Spleen (tissue), 11 donors: ENCODE measurements around the gene ZNF414. TPM values are rescaled to one million over a fixed set of nuclear protein-coding genes. Genes with fewer than 3 reads are reported as not detected.

Experiments
- DNase-seq: peaks from one replicate; pipeline ENCODE4 v3.0.0-alpha.2; 2020
- H3K27ac ChIP-seq, 8 donors: fragments of 200-600 bp; sonication (generic) in 7 of 8; 1 replicate in 4 of 8; 2 replicates in 4 of 8; pipeline versions ENCODE4 v1.5.0 to v1.8.0; 2016 to 2021; ENCODE audit warnings: inconsistent platforms in 4 of 8, mild to moderate bottlenecking in 4 of 8, moderate library complexity in 1 of 8
- H3K27me3 ChIP-seq, 7 donors: fragments of 200-600 bp; sonication (generic) in 6 of 7; replicated peaks in 1 of 7; 1 replicate in 4 of 7; 2 replicates in 3 of 7; pipeline versions ENCODE4 v1.5.0 to v1.8.0; 2016 to 2021; ENCODE audit warnings: inconsistent platforms in 3 of 7, mild to moderate bottlenecking in 1 of 7
- H3K36me3 ChIP-seq, 6 donors: fragments of 200-600 bp; sonication (generic) in 5 of 6; 1 replicate in 4 of 6; 2 replicates in 2 of 6; pipeline versions ENCODE4 v1.5.0 to v1.8.0; 2016 to 2021; ENCODE audit warnings: inconsistent platforms in 2 of 6
- H3K4me1 ChIP-seq, 6 donors: fragments of 200-600 bp; sonication (generic) in 5 of 6; 1 replicate in 3 of 6; 2 replicates in 3 of 6; pipeline versions ENCODE4 v1.5.0 to v1.8.0; 2016 to 2021; ENCODE audit warnings: inconsistent platforms in 3 of 6
- H3K4me3 ChIP-seq, 8 donors: fragments of 200-600 bp; sonication (generic) in 7 of 8; 1 replicate in 4 of 8; 2 replicates in 4 of 8; pipeline versions ENCODE4 v1.5.0 to v1.8.0; 2016 to 2021; ENCODE audit warnings: inconsistent platforms in 4 of 8, mild to moderate bottlenecking in 4 of 8, moderate library complexity in 2 of 8
- H3K9me3 ChIP-seq, 8 donors: fragments of 200-600 bp; sonication (generic) in 7 of 8; 1 replicate in 4 of 8; 2 replicates in 4 of 8; pipeline versions ENCODE4 v1.5.0 to v1.8.0; 2016 to 2021; ENCODE audit warnings: inconsistent platforms in 4 of 8
- POLR2A ChIP-seq, 3 donors: fragments of 450-650 bp; IDR thresholded peaks; one replicate each; pipeline ENCODE4 v1.5.1; 2017; ENCODE audit warnings: antibody characterized with exemption in 3 of 3, mild to moderate bottlenecking in 1 of 3
- POLR2AphosphoS5 ChIP-seq, 3 donors: sonication (generic); formaldehyde crosslinking; IDR thresholded peaks; one replicate each; pipeline ENCODE4 v1.5.1; 2017; ENCODE audit warnings: antibody characterized with exemption in 3 of 3
- WGBS, 5 donors: extraction: QIAGEN DNeasy Blood & Tissue Kit in 3 of 5; methylation state at CpG; one replicate each; pipeline versions ENCODE4 v1.1.5 to v1.1.7; 2013 to 2018; 5-methylcytosine and 5-hydroxymethylcytosine counted together
- intact Hi-C: fragments of 100-400 bp; cut with DNase I; formaldehyde crosslinking; loops from one replicate; pipeline ENCODE4 v1.15.0; 2023; ENCODE audit warnings: low total_unique reads
- polyA plus RNA-seq, 3 donors: library from polyadenylated mRNA; stranded (reverse); fragments of 200-250 nt; gene quantifications; one replicate each; pipeline ENCODE4 v1.2.1, GENCODE V29; 2013
- total RNA-seq, 7 donors: library from RNA; depleted of rRNA in 3 of 7; stranded (reverse); fragments of >200 nt in 3 of 7; fragmentation: NEBNext Ultra II Directional in 4 of 7; extraction: Animal tissue kit (Norgen Biotek cat#: 25700) in 4 of 7; gene quantifications; one replicate each; pipeline versions ENCODE4 v1.1.0 to v1.2.1, GENCODE V29; 2016 to 2021
- TF ChIP-seq, protein P1 (sequence below), 11 experiments: fragments of 200-600 bp in 7 of 11; fragments of 450-650 bp in 4 of 11; sonication (generic) in 4 of 11; IDR thresholded peaks in 8 of 11; conservative IDR thresholded peaks in 3 of 11; 1 replicate in 7 of 11; 2 replicates in 4 of 11; pipeline versions ENCODE4 v1.4.0 to v1.8.0; 2016 to 2021; ENCODE audit warnings: antibody characterized with exemption in 11 of 11, inconsistent platforms in 4 of 11, mild to moderate bottlenecking in 1 of 11
- donor health status: healthy with polysubstance abuse.
- donor health status: DM: no; HTN: no; CAD: no; lungs with moderate emphysema.
- donor health status: DM: no; HTN: no; CAD: no.
- donor health status: Bipolar disorder and iron deficiency.
- donor health status: healthy.
- donor health status: DM: no; HTN: no; CAD: no.
- donor health status: DM: yes; HTN: yes; CAD: no.

The ZNF414 gene
- total and polyA plus RNA-seq, 10 donors = 12.0 to 31.7 (median 23.8) TPM

DNA sequence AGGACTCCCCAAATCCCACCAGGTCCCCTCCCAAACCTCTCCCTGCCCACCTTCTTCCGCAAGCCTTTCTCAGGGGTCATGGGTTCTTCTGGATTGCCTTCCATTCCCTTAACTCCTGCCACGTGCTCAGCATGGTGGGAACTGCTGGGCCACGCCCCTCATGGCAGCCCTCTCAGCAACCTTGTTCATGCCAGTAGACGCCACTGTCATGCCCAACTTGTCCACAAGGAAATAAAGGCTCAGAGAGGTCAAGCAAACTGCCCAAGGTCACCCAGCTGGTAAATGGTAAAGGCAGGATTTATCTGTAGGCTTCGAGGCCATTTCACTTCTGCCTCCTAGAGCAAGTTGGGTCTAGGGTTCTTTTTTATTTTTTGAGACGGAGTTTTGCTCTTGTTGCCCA, 22.4 kb downstream of the ZNF414 start:
- TF ChIP-seq POLR2A (IDR thresholded peaks at IDR 0.05) = no peak
- TF ChIP-seq, protein P1, sequence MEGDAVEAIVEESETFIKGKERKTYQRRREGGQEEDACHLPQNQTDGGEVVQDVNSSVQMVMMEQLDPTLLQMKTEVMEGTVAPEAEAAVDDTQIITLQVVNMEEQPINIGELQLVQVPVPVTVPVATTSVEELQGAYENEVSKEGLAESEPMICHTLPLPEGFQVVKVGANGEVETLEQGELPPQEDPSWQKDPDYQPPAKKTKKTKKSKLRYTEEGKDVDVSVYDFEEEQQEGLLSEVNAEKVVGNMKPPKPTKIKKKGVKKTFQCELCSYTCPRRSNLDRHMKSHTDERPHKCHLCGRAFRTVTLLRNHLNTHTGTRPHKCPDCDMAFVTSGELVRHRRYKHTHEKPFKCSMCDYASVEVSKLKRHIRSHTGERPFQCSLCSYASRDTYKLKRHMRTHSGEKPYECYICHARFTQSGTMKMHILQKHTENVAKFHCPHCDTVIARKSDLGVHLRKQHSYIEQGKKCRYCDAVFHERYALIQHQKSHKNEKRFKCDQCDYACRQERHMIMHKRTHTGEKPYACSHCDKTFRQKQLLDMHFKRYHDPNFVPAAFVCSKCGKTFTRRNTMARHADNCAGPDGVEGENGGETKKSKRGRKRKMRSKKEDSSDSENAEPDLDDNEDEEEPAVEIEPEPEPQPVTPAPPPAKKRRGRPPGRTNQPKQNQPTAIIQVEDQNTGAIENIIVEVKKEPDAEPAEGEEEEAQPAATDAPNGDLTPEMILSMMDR (IDR thresholded peaks at IDR 0.05 in 8 of 11, conservative IDR thresholded peaks at IDR 0.05 in 3 of 11) = peak in 4 of 11 experiments; percentile 14 to 41 (median 24)
- peak in 2 of 3 donors; percentile 9 to 39 for TF ChIP-seq POLR2AphosphoS5 (IDR thresholded peaks at IDR 0.05)
- peaks cover 5 to 91% (median 37%) of the 10 kb centered on the region in 6 donors for H3K4me1 ChIP-seq
- 71 to 77% (median 74%) methylated on average over 6 of the region's 6 CpGs for WGBS, 5 donors

DNA sequence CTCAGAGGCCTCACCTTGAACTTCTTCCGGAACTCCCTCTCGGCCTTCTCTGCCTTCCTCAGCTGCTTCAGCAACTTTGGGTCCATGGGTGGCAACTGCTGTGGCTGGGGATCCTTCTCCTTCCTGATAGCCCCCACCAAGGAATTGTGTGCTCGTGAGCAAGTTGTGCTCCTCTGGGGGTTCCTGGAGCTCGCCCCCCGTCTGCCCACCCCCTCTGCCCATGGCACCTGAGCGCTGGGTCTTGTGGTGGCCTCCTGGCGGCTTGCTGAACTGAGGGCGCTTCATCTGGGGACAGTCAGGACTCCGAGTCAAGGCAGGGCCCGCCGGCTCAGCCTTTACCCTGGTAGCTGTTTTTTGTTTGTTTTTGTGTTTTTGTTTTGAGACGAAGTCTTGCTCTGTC, 23.1 kb downstream of the ZNF414 start:
- peaks cover 5 to 93% (median 40%) of the 10 kb centered on the region in 6 donors for H3K4me1 ChIP-seq
- H3K4me3 ChIP-seq = no peak overlapping the region
- TF ChIP-seq, protein P1 (IDR thresholded peaks at IDR 0.05 in 8 of 11, conservative IDR thresholded peaks at IDR 0.05 in 3 of 11) = no peak
- TF ChIP-seq POLR2A (IDR thresholded peaks at IDR 0.05) (no peak), POLR2AphosphoS5 (IDR thresholded peaks at IDR 0.05) (peak in 1 of 3 donors; percentile 2)
- peak; percentile 67 for DNase-seq
- intact Hi-C loops = no loop called here
- WGBS, 5 donors = 77 to 88% (median 80%) methylated on average over 10 to 12 of the region's 12 CpGs
- H3K27ac ChIP-seq = peak overlapping the region in 4 of 8 donors; percentile 33 to 95 (median 88)
- H3K36me3 ChIP-seq = peaks cover 3 to 70% (median 39%) of the 10 kb centered on the region in 6 donors
- H3K27me3 ChIP-seq = no peaks in the 10 kb centered on the region
- no peaks in the 10 kb centered on the region for H3K9me3 ChIP-seq

More for the DNA sequence above, 22.4 kb downstream of the ZNF414 start:
- DNase-seq = peak; percentile 48
- no peaks in the 10 kb centered on the region for H3K9me3 ChIP-seq
- H3K36me3 ChIP-seq = peaks cover 0 to 70% (median 33%) of the 10 kb centered on the region in 6 donors
- no peaks in the 10 kb centered on the region for H3K27me3 ChIP-seq
- H3K4me3 ChIP-seq = no peak overlapping the region
- intact Hi-C loops = no loop called here
- peak overlapping the region in 3 of 8 donors; percentile 88 to 95 (median 89) for H3K27ac ChIP-seq

DNA sequence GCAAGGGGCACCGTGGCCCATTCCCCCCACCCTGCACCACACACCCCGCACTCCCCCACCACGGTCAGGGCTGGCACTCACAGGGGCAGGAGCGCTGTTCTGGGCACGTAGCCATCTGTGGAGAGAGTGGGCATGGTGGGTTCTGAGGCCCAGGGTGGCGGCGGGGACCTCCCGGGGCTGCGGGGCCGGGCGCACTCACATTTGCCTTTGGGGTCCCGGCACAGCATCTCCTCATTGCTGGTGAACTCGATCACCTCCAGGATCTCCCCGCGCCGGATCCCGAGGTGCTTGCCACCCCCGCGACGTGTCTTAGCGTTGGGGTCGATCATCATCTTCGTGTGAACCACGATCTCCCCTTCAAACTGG, 23.6 kb downstream of the ZNF414 start:
- Histone ChIP-seq H3K9me3 (no peaks in the 10 kb centered on the region), H3K4me1 (peaks cover 5 to 93% (median 38%) of the 10 kb centered on the region in 6 donors), H3K27ac (peak overlapping the region in 4 of 8 donors; percentile 33 to 95 (median 88)), H3K27me3 (no peaks in the 10 kb centered on the region), H3K36me3 (peaks cover 7 to 70% (median 44%) of the 10 kb centered on the region in 6 donors), H3K4me3 (peak overlapping the region in 1 of 8 donors; percentile 19)
- 75 to 87% (median 84%) methylated on average over 12 to 24 of the region's 24 CpGs for WGBS, 5 donors
- peak; percentile 68 for DNase-seq
- TF ChIP-seq, protein P1 (IDR thresholded peaks at IDR 0.05 in 8 of 11, conservative IDR thresholded peaks at IDR 0.05 in 3 of 11) = no peak
- TF ChIP-seq POLR2A (IDR thresholded peaks at IDR 0.05) = no peak
- peak in 2 of 3 donors; percentile 12 to 47 for TF ChIP-seq POLR2AphosphoS5 (IDR thresholded peaks at IDR 0.05)
- intact Hi-C loops = no loop called here

DNA sequence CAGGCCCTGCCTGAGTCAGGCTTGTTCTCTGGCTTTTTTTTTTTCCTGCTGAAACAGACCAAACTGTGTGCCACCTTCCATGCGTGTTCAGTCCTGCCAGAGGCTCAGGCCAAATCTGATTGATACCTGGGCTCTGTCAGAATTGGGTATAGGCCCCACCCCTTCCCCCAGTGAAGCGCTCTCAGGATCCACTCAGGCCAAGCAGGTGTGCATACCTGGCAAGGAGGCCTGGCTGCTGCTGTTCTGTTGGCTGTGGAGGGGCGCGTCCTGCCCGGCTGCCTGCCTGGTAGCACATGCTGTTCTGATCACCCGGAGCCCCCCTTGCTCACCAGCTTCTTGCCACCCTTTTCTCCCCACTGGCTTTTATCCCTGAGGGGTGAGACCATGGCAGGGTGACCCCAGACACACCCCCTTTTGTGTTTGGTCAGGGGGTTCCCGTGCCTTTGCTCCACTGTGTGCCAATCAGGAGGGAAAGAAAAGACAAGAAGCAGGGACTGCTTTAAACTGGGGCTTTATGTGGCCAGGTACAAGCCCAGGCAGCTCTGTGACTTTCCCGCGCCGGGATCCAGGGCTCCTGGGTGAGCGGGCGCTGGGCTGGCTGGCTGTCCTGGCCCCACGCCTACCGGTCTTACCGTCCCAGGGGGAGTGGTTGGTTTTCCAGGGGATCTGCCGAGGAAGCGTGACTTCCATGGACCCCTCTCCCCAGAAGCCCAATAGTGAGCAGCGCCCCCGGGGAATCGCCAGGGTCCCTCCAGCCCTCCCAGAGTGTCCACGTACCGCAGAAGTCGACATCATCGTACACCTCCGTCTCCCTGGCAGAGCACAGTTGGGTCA, 24.2 kb downstream of the ZNF414 start:
- no peaks in the 10 kb centered on the region for H3K9me3 ChIP-seq
- 84 to 91% (median 87%) methylated on average over 14 to 25 of the region's 25 CpGs for WGBS, 5 donors
- H3K36me3 ChIP-seq = peaks cover 7 to 76% (median 50%) of the 10 kb centered on the region in 6 donors
- H3K27me3 ChIP-seq = no peaks in the 10 kb centered on the region
- TF ChIP-seq, protein P1 (IDR thresholded peaks at IDR 0.05 in 8 of 11, conservative IDR thresholded peaks at IDR 0.05 in 3 of 11) = no peak
- TF ChIP-seq POLR2AphosphoS5 (IDR thresholded peaks at IDR 0.05) = peak; percentile 12 to 20 (median 17)
- peaks cover 5 to 93% (median 40%) of the 10 kb centered on the region in 6 donors for H3K4me1 ChIP-seq
- H3K4me3 ChIP-seq = peak overlapping the region in 1 of 8 donors; percentile 19
- peak overlapping the region in 6 of 8 donors; percentile 33 to 95 (median 70) for H3K27ac ChIP-seq
- DNase-seq = peak; percentile 69
- intact Hi-C loops = no loop called here
